Measurements from ENCODE around the gene PGAM5.
A peak's percentile ranks its signal among the peaks of the same experiment; 100 is the strongest.

The PGAM5 gene

GRCh38 chr12:132703641-132704040 is 7.0 kb upstream of the PGAM5 start:
- Mint-ChIP-seq H3K9me3 (peaks cover 14% of the 10 kb centered on the region), H3K27me3 (no peaks in the 10 kb centered on the region), H3K4me1 (ENCODE audit: low read depth) (peaks cover 2% of the 10 kb centered on the region), H3K36me3 (ENCODE audit: low read depth) (peaks cover 69% of the 10 kb centered on the region), H3K4me3 (no peak overlapping the region), H3K27ac (no peak overlapping the region)
- no peak for DNase-seq

- Mint-ChIP-seq H3K4me3 (no peak overlapping the region), H3K27ac (no peak overlapping the region), H3K9me3 (peaks cover 14% of the 10 kb centered on the region), H3K4me1 (ENCODE audit: low read depth) (peaks cover 10% of the 10 kb centered on the region), H3K36me3 (ENCODE audit: low read depth) (peaks cover 55% of the 10 kb centered on the region), H3K27me3 (no peaks in the 10 kb centered on the region)
- DNase-seq: no peak
Observed at GRCh38 chr12:132707241-132707640, 3.4 kb upstream of the PGAM5 start.

GRCh38 chr12:132708150-132708549 is 2.5 kb upstream of the PGAM5 start:
- peaks cover 18% of the 10 kb centered on the region for H3K4me1 Mint-ChIP-seq (ENCODE audit: low read depth)
- no peak overlapping the region for H3K27ac Mint-ChIP-seq
- H3K36me3 Mint-ChIP-seq (ENCODE audit: low read depth): peaks cover 56% of the 10 kb centered on the region
- H3K27me3 Mint-ChIP-seq: no peaks in the 10 kb centered on the region
- peaks cover 14% of the 10 kb centered on the region for H3K9me3 Mint-ChIP-seq
- H3K4me3 Mint-ChIP-seq: no peak overlapping the region
- no peak for DNase-seq

DNA sequence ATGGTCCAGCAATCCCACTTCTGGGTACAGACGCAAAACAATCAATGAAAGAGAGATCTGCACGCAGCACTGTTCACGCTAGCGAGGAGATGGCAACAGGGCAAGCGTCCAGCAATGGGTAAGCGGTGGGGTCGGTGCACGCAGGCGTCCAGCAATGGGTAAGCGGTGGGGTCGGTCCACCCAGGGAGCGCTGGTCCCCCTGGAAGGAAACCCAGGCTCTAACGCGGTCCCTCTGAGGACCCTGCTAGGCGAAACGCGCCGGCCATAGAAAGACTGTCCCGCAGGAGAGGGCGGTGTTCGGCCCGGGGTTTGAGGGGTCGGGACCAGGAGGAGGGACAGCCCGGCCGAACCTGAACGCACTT is 618 bp upstream of the PGAM5 start:
- Mint-ChIP-seq H3K27ac (peak overlapping the region; percentile 84), H3K27me3 (no peaks in the 10 kb centered on the region), H3K4me1 (ENCODE audit: low read depth) (peaks cover 30% of the 10 kb centered on the region), H3K9me3 (peaks cover 14% of the 10 kb centered on the region), H3K4me3 (peak overlapping the region; percentile 84), H3K36me3 (ENCODE audit: low read depth) (peaks cover 59% of the 10 kb centered on the region)
- peak; percentile 53 for DNase-seq

DNA sequence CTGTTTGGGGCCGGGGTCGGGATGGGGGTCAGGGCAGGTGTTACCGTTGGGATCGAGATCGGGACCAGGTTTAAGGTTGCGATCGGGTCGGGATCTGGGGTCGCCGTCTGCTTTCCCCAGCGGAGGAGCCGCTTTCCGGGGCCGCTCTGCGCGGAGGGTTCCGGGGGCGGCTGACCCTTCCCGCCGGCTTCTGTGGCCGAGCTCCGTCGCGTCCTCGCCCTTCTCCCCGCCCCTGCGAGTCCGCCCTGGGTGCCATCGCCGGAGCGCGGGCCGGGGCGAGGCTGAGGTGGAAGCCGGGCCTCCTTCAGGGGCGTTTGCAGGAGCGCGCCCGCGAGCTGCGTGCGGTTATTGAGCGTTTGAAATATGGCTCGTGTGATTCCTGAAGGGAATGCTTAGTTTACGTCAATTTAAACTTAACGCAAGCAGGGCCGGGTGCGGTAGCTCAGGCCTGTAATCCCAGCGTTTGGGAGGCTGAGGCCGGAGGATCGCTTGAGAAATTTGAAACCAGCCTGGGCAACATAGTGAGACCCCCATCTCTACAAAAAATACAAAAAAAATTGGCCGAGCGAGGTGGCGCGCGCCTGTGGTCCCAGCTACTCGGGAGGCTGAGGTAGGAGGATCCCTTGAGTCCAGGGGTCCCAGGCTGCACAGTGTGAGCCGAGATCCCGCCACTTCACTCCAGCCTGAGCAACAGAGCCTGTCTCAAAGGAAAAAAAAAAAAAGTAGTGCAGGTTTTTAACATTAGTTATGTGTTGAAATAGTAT is 620 bp downstream of the PGAM5 start:
- Mint-ChIP-seq H3K9me3 (peaks cover 14% of the 10 kb centered on the region), H3K27ac (peak overlapping the region; percentile 88), H3K4me1 (ENCODE audit: low read depth) (peaks cover 30% of the 10 kb centered on the region), H3K4me3 (peak overlapping the region; percentile 89), H3K27me3 (no peaks in the 10 kb centered on the region), H3K36me3 (ENCODE audit: low read depth) (peaks cover 67% of the 10 kb centered on the region)
- no peak for DNase-seq

DNA sequence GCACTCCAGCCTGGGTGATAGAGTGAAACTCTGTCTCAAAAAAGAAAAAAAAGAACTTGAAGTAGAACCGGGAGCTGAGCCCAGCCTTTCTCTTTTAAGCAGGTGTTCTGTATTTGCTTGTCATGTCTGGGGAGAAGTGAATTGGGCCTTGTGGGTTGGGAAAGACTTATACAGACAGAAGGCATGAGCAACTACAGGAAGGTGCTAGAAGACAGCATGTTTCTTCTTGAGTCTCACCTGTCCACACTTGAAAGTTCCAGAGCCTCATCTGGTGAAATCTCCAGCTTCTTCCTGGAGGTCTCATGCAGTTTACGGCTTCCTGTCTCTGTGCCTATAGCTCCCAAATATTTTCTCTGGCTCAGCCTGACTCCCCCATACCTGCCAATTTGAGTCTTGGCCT is 2.5 kb downstream of the PGAM5 start:
- Mint-ChIP-seq H3K27me3 (no peaks in the 10 kb centered on the region), H3K9me3 (peaks cover 4% of the 10 kb centered on the region), H3K36me3 (ENCODE audit: low read depth) (peaks cover 76% of the 10 kb centered on the region), H3K27ac (peak overlapping the region; percentile 81), H3K4me3 (peak overlapping the region; percentile 46), H3K4me1 (ENCODE audit: low read depth) (peaks cover 30% of the 10 kb centered on the region)
- no peak for DNase-seq

GRCh38 chr12:132715874-132716273 is 5.2 kb downstream of the PGAM5 start:
- Mint-ChIP-seq H3K27ac (no peak overlapping the region), H3K9me3 (no peaks in the 10 kb centered on the region), H3K4me1 (ENCODE audit: low read depth) (peaks cover 24% of the 10 kb centered on the region), H3K4me3 (no peak overlapping the region), H3K27me3 (no peaks in the 10 kb centered on the region), H3K36me3 (ENCODE audit: low read depth) (peaks cover 86% of the 10 kb centered on the region)
- DNase-seq: no peak

DNA sequence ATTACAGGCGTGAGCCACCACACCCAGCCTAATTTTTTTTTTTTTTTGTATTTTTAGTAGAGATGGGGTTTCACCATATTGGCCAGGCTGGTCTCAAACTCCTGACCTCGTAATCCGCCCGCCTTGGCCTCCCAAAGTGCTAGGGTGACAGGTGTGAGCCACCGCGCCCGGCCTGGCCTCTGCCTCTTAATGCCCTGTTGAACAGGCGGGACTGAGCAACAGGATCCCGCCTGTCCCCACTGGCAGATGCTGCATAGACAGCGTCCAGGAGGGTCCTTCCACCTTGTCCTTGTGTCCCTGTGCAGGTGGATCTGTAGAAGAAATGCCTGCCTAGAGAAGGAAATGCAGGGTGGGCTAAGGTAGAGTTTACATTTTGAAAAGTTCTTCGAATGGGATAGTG is 5.7 kb downstream of the PGAM5 start:
- DNase-seq: no peak
- Mint-ChIP-seq H3K27ac (no peak overlapping the region), H3K27me3 (no peaks in the 10 kb centered on the region), H3K4me1 (ENCODE audit: low read depth) (peaks cover 24% of the 10 kb centered on the region), H3K36me3 (ENCODE audit: low read depth) (peaks cover 89% of the 10 kb centered on the region), H3K9me3 (no peaks in the 10 kb centered on the region), H3K4me3 (no peak overlapping the region)

GRCh38 chr12:132717011-132717410 is 6.4 kb downstream of the PGAM5 start:
- no peak for DNase-seq
- Mint-ChIP-seq H3K9me3 (no peaks in the 10 kb centered on the region), H3K27me3 (no peaks in the 10 kb centered on the region), H3K4me1 (ENCODE audit: low read depth) (peaks cover 22% of the 10 kb centered on the region), H3K27ac (peak overlapping the region; percentile 37), H3K36me3 (ENCODE audit: low read depth) (peaks cover 91% of the 10 kb centered on the region), H3K4me3 (no peak overlapping the region)

DNA sequence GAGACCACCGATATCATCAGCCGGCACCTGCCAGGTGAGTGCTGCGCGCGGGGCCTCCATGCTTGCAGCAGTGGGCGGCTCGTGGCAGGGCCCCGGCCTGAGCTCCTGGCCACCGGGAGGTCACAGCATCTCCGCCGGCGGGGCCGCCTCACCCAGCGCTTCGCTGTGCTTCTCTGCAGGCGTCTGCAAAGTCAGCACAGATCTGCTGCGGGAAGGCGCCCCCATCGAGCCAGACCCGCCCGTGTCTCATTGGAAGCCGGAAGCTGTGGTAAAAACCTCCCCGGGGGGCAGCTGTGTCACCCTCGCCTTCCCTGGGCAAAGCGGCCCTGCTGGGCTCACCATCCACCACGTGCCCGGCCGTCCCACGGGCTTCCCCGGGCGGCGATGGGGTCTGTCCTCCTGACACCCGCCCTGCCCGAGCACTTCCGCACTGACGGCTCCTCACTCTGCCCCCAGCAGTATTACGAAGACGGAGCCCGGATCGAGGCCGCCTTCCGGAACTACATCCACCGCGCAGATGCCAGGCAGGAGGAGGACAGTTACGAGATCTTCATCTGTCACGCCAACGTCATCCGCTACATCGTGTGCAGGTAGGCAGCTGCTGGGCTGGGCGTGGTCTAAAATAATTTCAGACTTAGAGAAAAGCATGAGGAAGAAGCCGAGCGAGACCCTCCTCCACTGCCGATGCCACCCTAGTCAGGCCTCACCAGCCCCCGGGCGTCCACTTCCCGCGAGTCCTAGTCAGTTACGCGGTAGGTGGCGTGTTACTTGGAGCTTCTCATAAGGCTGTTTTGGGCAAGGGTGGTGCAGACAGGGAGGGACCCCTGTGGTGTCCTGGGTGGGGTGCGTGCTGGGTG is 7.1 kb downstream of the PGAM5 start:
- no peak for DNase-seq
- peaks cover 16% of the 10 kb centered on the region for H3K4me1 Mint-ChIP-seq (ENCODE audit: low read depth)
- H3K9me3 Mint-ChIP-seq: no peaks in the 10 kb centered on the region
- H3K27ac Mint-ChIP-seq: peak overlapping the region; percentile 44
- H3K4me3 Mint-ChIP-seq: no peak overlapping the region
- no peaks in the 10 kb centered on the region for H3K27me3 Mint-ChIP-seq
- peaks cover 94% of the 10 kb centered on the region for H3K36me3 Mint-ChIP-seq (ENCODE audit: low read depth)

- H3K27ac Mint-ChIP-seq: peak overlapping the region; percentile 72
- DNase-seq: no peak
Observed at GRCh38 chr12:132718644-132719043, 8.0 kb downstream of the PGAM5 start.

DNA sequence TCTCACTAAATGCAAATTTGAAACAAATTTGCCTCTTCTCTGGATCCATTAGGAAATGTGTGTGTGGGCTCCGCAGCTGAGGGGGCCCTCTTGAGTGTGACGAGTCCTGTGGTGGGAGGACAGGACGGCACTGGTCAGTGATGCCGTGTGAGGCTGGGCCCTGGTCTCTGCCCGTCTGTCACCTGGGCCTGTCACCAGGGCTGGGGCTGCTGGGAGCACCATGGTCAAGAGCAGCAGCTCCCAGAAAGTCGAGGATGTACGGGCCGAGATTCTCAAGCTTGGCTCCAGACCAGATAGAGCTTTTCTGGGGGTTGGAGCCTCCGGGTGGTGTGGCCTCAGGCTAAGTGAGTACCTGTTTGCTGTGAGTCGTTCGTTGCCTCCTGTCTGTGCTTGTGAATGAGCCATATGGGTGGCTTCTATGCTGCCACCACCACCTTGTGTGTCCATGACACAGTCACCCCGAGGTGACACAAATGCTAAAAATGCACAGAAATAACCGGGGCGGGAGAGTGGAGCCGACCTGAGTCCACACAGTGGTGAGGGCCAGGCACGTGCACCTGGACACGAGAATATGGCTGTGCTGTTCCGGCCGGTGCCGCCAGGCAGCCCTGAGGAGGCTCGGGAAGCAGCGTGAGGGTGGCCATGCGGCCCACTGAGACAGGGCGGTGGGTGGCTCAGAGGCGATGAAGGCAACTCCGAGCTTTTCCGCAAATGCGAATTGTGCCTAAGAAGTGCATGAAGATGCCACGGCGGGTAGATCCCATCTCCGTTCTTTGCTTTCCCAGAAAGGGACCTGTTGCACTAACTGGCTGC is 8.7 kb downstream of the PGAM5 start:
- H3K27me3 Mint-ChIP-seq: no peaks in the 10 kb centered on the region
- DNase-seq: no peak
- H3K4me3 Mint-ChIP-seq: no peak overlapping the region
- H3K4me1 Mint-ChIP-seq (ENCODE audit: low read depth): peaks cover 8% of the 10 kb centered on the region
- H3K9me3 Mint-ChIP-seq: no peaks in the 10 kb centered on the region
- peaks cover 94% of the 10 kb centered on the region for H3K36me3 Mint-ChIP-seq (ENCODE audit: low read depth)
- peak overlapping the region; percentile 72 for H3K27ac Mint-ChIP-seq

More at GRCh38 chr12:132718644-132719043, 8.0 kb downstream of the PGAM5 start:
- Mint-ChIP-seq H3K36me3 (ENCODE audit: low read depth) (peaks cover 94% of the 10 kb centered on the region), H3K4me1 (ENCODE audit: low read depth) (peaks cover 9% of the 10 kb centered on the region), H3K4me3 (peak overlapping the region; percentile 6), H3K27me3 (no peaks in the 10 kb centered on the region), H3K9me3 (no peaks in the 10 kb centered on the region)

- DNase-seq: no peak
- Mint-ChIP-seq H3K4me3 (no peak overlapping the region), H3K4me1 (ENCODE audit: low read depth) (peaks cover 5% of the 10 kb centered on the region), H3K27ac (peak overlapping the region; percentile 72), H3K9me3 (no peaks in the 10 kb centered on the region), H3K27me3 (no peaks in the 10 kb centered on the region), H3K36me3 (ENCODE audit: low read depth) (peaks cover 94% of the 10 kb centered on the region)
Observed at GRCh38 chr12:132719954-132720324, 9.3 kb downstream of the PGAM5 start.

- no peak for DNase-seq
- Mint-ChIP-seq H3K4me3 (no peak overlapping the region), H3K27ac (peak overlapping the region; percentile 77), H3K4me1 (ENCODE audit: low read depth) (peaks cover 5% of the 10 kb centered on the region), H3K9me3 (no peaks in the 10 kb centered on the region), H3K27me3 (no peaks in the 10 kb centered on the region), H3K36me3 (ENCODE audit: low read depth) (peaks cover 95% of the 10 kb centered on the region)
Observed at GRCh38 chr12:132720606-132721345, 10.1 kb downstream of the PGAM5 start.

All from activated T-cell treated with anti-CD3 and anti-CD28 coated beads, Interleukin-2, amount 50 U/mL, for 24 hours (primary cell).